Muscle layer of colon (tissue), 2 donors: ENCODE measurements around the gene C1QL2.

Source experiments
- H3K27ac ChIP-seq: one replicate; pipeline ENCODE4 v1.7.0; 2013; ENCODE audit warnings: low read depth, mild to moderate bottlenecking, low read length, moderate library complexity
- H3K27me3 ChIP-seq, 2 donors: one replicate each; pipeline ENCODE4 v1.7.0; 2013; ENCODE audit warnings: low read length in 2 of 2, mild to moderate bottlenecking in 2 of 2; ENCODE audit not compliant: insufficient read depth in 2 of 2, control insufficient read depth in 1 of 2
- H3K36me3 ChIP-seq: one replicate; pipeline ENCODE4 v1.7.0; 2013; ENCODE audit warnings: mild to moderate bottlenecking, low read length; ENCODE audit not compliant: insufficient read depth
- H3K4me1 ChIP-seq: one replicate; pipeline ENCODE4 v1.7.0; 2013; ENCODE audit warnings: mild to moderate bottlenecking, low read length; ENCODE audit not compliant: insufficient read depth
- H3K4me3 ChIP-seq, 2 donors: one replicate each; pipeline ENCODE4 v1.7.0; 2013; ENCODE audit warnings: low read length in 2 of 2, low read depth in 1 of 2, mild to moderate bottlenecking in 1 of 2, moderate library complexity in 1 of 2
- H3K9ac ChIP-seq: one replicate; pipeline ENCODE4 v1.7.0; 2013; ENCODE audit warnings: low read length
- H3K9me3 ChIP-seq: one replicate; pipeline ENCODE4 v1.7.0; 2013; ENCODE audit warnings: mild to moderate bottlenecking, low read length
- donor health status: abdominal sarcoma.
- donor health status: Adenocarcinoma of cecum.

C1QL2 gene

GRCh38 chr2:119158563-119159347 lies at the start of gene C1QL2:
Gene C1QL2, minus strand, starts transcription at chr2:119158751. Its CDS starts 482 bp downstream, at chr2:119158269.
- no peak within 1 kb of the TSS for H3K9ac ChIP-seq
- no peaks in the 10 kb centered on the region for H3K4me1 ChIP-seq
- H3K27ac ChIP-seq = no peak within 1 kb of the TSS
- H3K36me3 ChIP-seq = no peaks in the 10 kb centered on the region
- H3K27me3 ChIP-seq = peaks cover 23 to 53% of the 10 kb centered on the region in 2 donors
- H3K4me3 ChIP-seq = no peak within 1 kb of the TSS
- H3K9me3 ChIP-seq = no peaks in the 10 kb centered on the region

GRCh38 chr2:119207447-119207846 lies 48.9 kb upstream of the C1QL2 start:
- Histone ChIP-seq H3K9ac (no peak overlapping the region), H3K9me3 (no peaks in the 10 kb centered on the region), H3K36me3 (no peaks in the 10 kb centered on the region), H3K4me3 (no peak overlapping the region), H3K27me3 (no peaks in the 10 kb centered on the region), H3K4me1 (no peaks in the 10 kb centered on the region), H3K27ac (no peak overlapping the region)

GRCh38 chr2:119206201-119206600 lies 47.6 kb upstream of the C1QL2 start:
- no peaks in the 10 kb centered on the region for H3K27me3 ChIP-seq
- no peaks in the 10 kb centered on the region for H3K36me3 ChIP-seq
- H3K9me3 ChIP-seq = no peaks in the 10 kb centered on the region
- no peak overlapping the region for H3K27ac ChIP-seq
- H3K4me1 ChIP-seq = no peaks in the 10 kb centered on the region
- no peak overlapping the region for H3K9ac ChIP-seq
- H3K4me3 ChIP-seq = no peak overlapping the region

- Histone ChIP-seq H3K27me3 (no peaks in the 10 kb centered on the region), H3K4me1 (no peaks in the 10 kb centered on the region), H3K9ac (no peak overlapping the region), H3K4me3 (no peak overlapping the region), H3K27ac (no peak overlapping the region), H3K9me3 (no peaks in the 10 kb centered on the region), H3K36me3 (no peaks in the 10 kb centered on the region)
Measured at GRCh38 chr2:119205001-119205706, 46.6 kb upstream of the C1QL2 start.

GRCh38 chr2:119204525-119204924 lies 46.0 kb upstream of the C1QL2 start:
- no peaks in the 10 kb centered on the region for H3K27me3 ChIP-seq

GRCh38 chr2:119202610-119203310 lies 44.2 kb upstream of the C1QL2 start:
- Histone ChIP-seq H3K4me1 (no peaks in the 10 kb centered on the region), H3K4me3 (no peak overlapping the region), H3K9ac (no peak overlapping the region), H3K27ac (no peak overlapping the region), H3K27me3 (no peaks in the 10 kb centered on the region), H3K36me3 (no peaks in the 10 kb centered on the region), H3K9me3 (no peaks in the 10 kb centered on the region)

More at GRCh38 chr2:119204525-119204924, 46.0 kb upstream of the C1QL2 start:
- Histone ChIP-seq H3K4me3 (no peak overlapping the region), H3K9ac (no peak overlapping the region), H3K4me1 (no peaks in the 10 kb centered on the region), H3K36me3 (no peaks in the 10 kb centered on the region), H3K27ac (no peak overlapping the region), H3K9me3 (no peaks in the 10 kb centered on the region)

- H3K4me1 ChIP-seq = no peaks in the 10 kb centered on the region
- H3K36me3 ChIP-seq = no peaks in the 10 kb centered on the region
- no peak overlapping the region for H3K9ac ChIP-seq
- no peaks in the 10 kb centered on the region for H3K27me3 ChIP-seq
- H3K4me3 ChIP-seq = no peak overlapping the region
- H3K27ac ChIP-seq = no peak overlapping the region
- H3K9me3 ChIP-seq = no peaks in the 10 kb centered on the region
Measured at GRCh38 chr2:119201815-119202214, 43.3 kb upstream of the C1QL2 start.

GRCh38 chr2:119198240-119198840 lies 39.8 kb upstream of the C1QL2 start:
- Histone ChIP-seq H3K9me3 (no peaks in the 10 kb centered on the region), H3K4me3 (no peak overlapping the region), H3K27ac (no peak overlapping the region), H3K9ac (no peak overlapping the region), H3K27me3 (peaks cover 0 to 3% of the 10 kb centered on the region in 2 donors), H3K4me1 (no peaks in the 10 kb centered on the region), H3K36me3 (no peaks in the 10 kb centered on the region)

GRCh38 chr2:119197529-119198239 lies 39.1 kb upstream of the C1QL2 start:
- Histone ChIP-seq H3K4me3 (no peak overlapping the region), H3K27ac (no peak overlapping the region), H3K36me3 (no peaks in the 10 kb centered on the region), H3K9ac (no peak overlapping the region), H3K4me1 (no peaks in the 10 kb centered on the region), H3K27me3 (peaks cover 0 to 3% of the 10 kb centered on the region in 2 donors), H3K9me3 (no peaks in the 10 kb centered on the region)

- H3K36me3 ChIP-seq = no peaks in the 10 kb centered on the region
- H3K9ac ChIP-seq = no peak overlapping the region
- no peak overlapping the region for H3K4me3 ChIP-seq
- H3K27ac ChIP-seq = no peak overlapping the region
- H3K9me3 ChIP-seq = no peaks in the 10 kb centered on the region
- no peaks in the 10 kb centered on the region for H3K4me1 ChIP-seq
- peaks cover 0 to 3% of the 10 kb centered on the region in 2 donors for H3K27me3 ChIP-seq
Measured at GRCh38 chr2:119197126-119197405, 38.5 kb upstream of the C1QL2 start.
